ENCODE data around the gene VN1R5.

Gene VN1R5

DNA sequence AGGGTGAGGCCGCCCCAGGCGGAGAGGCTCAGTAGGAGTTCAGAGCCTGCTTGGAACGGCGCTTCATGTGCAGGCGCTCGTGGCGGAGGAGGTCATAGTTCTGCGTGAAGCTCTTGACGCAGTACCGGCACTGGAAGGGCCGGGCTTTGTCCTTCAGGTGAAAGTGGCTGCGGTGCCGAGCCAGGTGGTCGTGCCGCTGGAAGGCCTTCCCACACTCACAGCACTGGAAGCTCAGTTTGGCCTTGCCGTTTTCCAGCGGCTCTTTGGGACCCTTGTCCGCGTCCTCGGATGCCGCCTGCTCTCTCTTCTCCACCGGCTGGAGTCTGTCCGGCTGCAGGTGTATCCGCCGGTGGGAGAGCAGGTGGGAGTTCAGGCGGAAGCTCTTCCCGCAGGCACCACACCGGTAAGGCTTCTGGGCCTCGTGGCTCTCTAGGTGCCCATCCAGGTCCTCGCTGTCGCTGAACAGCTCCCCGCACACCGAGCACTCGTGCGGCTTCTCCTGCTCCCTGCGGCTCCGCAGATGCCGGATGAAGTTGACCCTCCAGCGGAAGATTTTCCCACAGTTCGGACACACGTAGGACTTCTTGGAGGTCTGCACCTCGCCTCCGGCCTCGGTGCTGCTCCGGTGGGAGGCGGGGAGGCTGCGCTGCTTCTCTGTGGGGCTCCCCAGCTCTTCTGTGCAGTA lies 44.8 kb downstream of the VN1R5 start:
- DNase-seq (ENCODE audit: low read depth): no peak

DNA sequence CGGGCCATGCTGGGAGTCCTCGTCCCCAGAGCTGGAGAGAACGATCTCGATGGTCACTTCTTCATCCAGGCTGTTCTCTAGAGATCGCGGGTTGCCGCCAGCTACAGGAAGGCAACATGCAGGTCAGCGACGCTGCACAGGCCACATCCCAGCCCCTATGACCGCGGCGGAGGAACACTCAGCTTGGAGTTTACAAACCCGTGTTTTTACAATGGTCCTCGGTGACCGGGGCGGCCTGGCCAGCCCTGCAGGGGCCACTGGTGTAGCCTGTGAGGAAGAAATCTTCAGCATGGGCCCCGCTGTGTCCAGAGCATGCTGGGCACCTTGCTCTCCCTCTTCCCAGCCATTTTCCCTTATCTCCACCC lies 45.3 kb downstream of the VN1R5 start:
- no peak for DNase-seq (ENCODE audit: low read depth)

GRCh38 chr1:247303216-247303615 lies 47.3 kb downstream of the VN1R5 start:
- DNase-seq (ENCODE audit: low read depth): no peak

- DNase-seq (ENCODE audit: low read depth): no peak
Observed at GRCh38 chr1:247304031-247304430, 48.2 kb downstream of the VN1R5 start.

All from activated T-cell treated with anti-CD3 and anti-CD28 coated beads for 48 hours (primary cell).